SKM-1 (cell line): ENCODE data around the gene MBD4.
"Not testable (repeated sequence)": the region's sequence is repeated elsewhere in the genome, so short reads cannot be mapped to it uniquely, and the experiment has no call there.

ENCODE experiments used
- DNase-seq: peaks from one replicate; lab custom pipeline; 2025; ENCODE audit not compliant: unreplicated experiment; lab: John Stamatoyannopoulos, UW

MBD4 gene

GRCh38 chr3:129412542-129413198 is 27.1 kb downstream of the MBD4 start:
- no peak for DNase-seq

GRCh38 chr3:129410971-129411370 is 28.8 kb downstream of the MBD4 start:
- DNase-seq = no peak

GRCh38 chr3:129409541-129409940 is 30.2 kb downstream of the MBD4 start:
- DNase-seq = no peak

GRCh38 chr3:129404610-129405009 is 35.1 kb downstream of the MBD4 start:
- DNase-seq = no peak

- DNase-seq = no peak
Measured at GRCh38 chr3:129404130-129404529, 35.6 kb downstream of the MBD4 start.

GRCh38 chr3:129403450-129403849 is 36.3 kb downstream of the MBD4 start:
- no peak for DNase-seq

- no peak for DNase-seq
Measured at GRCh38 chr3:129402616-129403015, 37.1 kb downstream of the MBD4 start.

- no peak for DNase-seq
Measured at GRCh38 chr3:129402210-129402609, 37.5 kb downstream of the MBD4 start.

GRCh38 chr3:129399895-129400357 is 39.8 kb downstream of the MBD4 start:
- no peak for DNase-seq

GRCh38 chr3:129399145-129399894 is 40.4 kb downstream of the MBD4 start:
- peak; percentile 95 for DNase-seq

GRCh38 chr3:129398803-129399144 is 41.0 kb downstream of the MBD4 start:
- DNase-seq = no peak

- not testable (repeated sequence) for DNase-seq
Measured at GRCh38 chr3:129393760-129394564, 45.8 kb downstream of the MBD4 start.

GRCh38 chr3:129393271-129393670 is 46.5 kb downstream of the MBD4 start:
- no peak for DNase-seq

GRCh38 chr3:129392106-129392887 is 47.5 kb downstream of the MBD4 start:
- DNase-seq = not testable (repeated sequence)

- DNase-seq = not testable (repeated sequence)
Measured at GRCh38 chr3:129391583-129391982, 48.2 kb downstream of the MBD4 start.

GRCh38 chr3:129389572-129389937 is 50.2 kb downstream of the MBD4 start:
- no peak for DNase-seq

GRCh38 chr3:129388791-129389571 is 50.8 kb downstream of the MBD4 start:
- DNase-seq = not testable (repeated sequence)

GRCh38 chr3:129387487-129387886 is 52.3 kb downstream of the MBD4 start:
- no peak for DNase-seq

GRCh38 chr3:129386984-129387383 is 52.8 kb downstream of the MBD4 start:
- DNase-seq = no peak

GRCh38 chr3:129385507-129385906 is 54.2 kb downstream of the MBD4 start:
- DNase-seq = not testable (repeated sequence)
